A549 (cell line): ENCODE measurements around the gene RHEB. TPM values are rescaled to one million over a fixed set of nuclear protein-coding genes. Genes with fewer than 3 reads are reported as not detected.
A peak's percentile ranks its signal among the peaks of the same experiment; 100 is the strongest.

Experiments used
- ATAC-seq, 2 experiments: fragments of 200-7000 bp in 1 of 2; fragments of >200 bp in 1 of 2; cut with Nextera tagmentation in 1 of 2; cut with Tn5 transposase in 1 of 2; 3 replicates each; pipeline versions ENCODE4 v1.8.0 to v1.9.1; 2018 to 2020; ENCODE audit warnings: mild to moderate bottlenecking in 1 of 2, moderate library complexity in 1 of 2
- CTCF ChIA-PET: fragments of 300-600 bp; sonication (Branson Sonifier 250); formaldehyde crosslinking; extraction: SDS; loops from one replicate; lab custom pipeline; 2021; ENCODE audit warnings: antibody characterized with exemption, inconsistent platforms; lab: Yijun Ruan, JAX
- POLR2A ChIA-PET: fragments of 350-600 bp; formaldehyde crosslinking; extraction: SDS; loops from one replicate; lab custom pipeline; 2021; ENCODE audit warnings: antibody characterized with exemption, inconsistent platforms; lab: Yijun Ruan, JAX
- DNase-seq, 2 experiments: peaks; one replicate each; pipeline versions ENCODE4 v3.0.0 to v3.0.0-alpha.2; 2011 to 2016; ENCODE audit warnings: low read depth in 1 of 2, low spot score in 1 of 2
- FAIRE-seq: peaks from 2 replicates; lab custom pipeline; 2011; peaks lifted over from hg19 to GRCh38; lab: Jason Lieb, UNC
- H3K27ac ChIP-seq, 2 experiments: fragments of >200 bp; sonication (Bioruptor Twin); formaldehyde crosslinking; 3 replicates each; pipeline ENCODE4 v1.5.1; 2016 to 2017
- H3K4me1 ChIP-seq: fragments of >200 bp; sonication (Bioruptor Twin); formaldehyde crosslinking; 3 replicates; pipeline ENCODE4 v1.6.1; 2016
- H3K4me2 ChIP-seq: fragments of >200 bp; sonication (Bioruptor Twin); formaldehyde crosslinking; 3 replicates; pipeline ENCODE4 v1.6.1; 2016
- H3K4me3 ChIP-seq: fragments of >200 bp; sonication (Bioruptor Twin); formaldehyde crosslinking; 3 replicates; pipeline ENCODE4 v1.5.1; 2016
- H3K9me3 ChIP-seq: fragments of >200 bp; sonication (Bioruptor Twin); formaldehyde crosslinking; 3 replicates; pipeline ENCODE4 v1.6.1; 2016
- ATOH8 ChIP-seq: fragments of 250-450 bp; sonication (Bioruptor Pico); IDR thresholded peaks from 2 replicates; pipeline ENCODE4 v1.5.0; 2020; ENCODE audit warnings: low read depth, mild to moderate bottlenecking, moderate library complexity
- BHLHE40 ChIP-seq: IDR thresholded peaks from 2 replicates; pipeline ENCODE4 v1.6.1; 2012; ENCODE audit warnings: low read depth, low read length, inconsistent platforms
- CBX2 ChIP-seq: fragments of 200-600 bp; sonication (generic); IDR thresholded peaks from 2 replicates; pipeline ENCODE4 v1.6.1; 2016; ENCODE audit warnings: low read depth, mild to moderate bottlenecking, borderline replicate concordance
- CBX8 ChIP-seq: fragments of 200-600 bp; sonication (generic); IDR thresholded peaks from 2 replicates; pipeline ENCODE4 v1.6.1; 2016
- CEBPB ChIP-seq, 2 experiments: fragments of >200 bp in 1 of 2; sonication (Bioruptor Twin) in 1 of 2; formaldehyde crosslinking in 1 of 2; IDR thresholded peaks; 2 replicates each; pipeline ENCODE4 v1.6.1; 2012 to 2016
- CHD2 ChIP-seq: fragments of 150-350 bp; IDR thresholded peaks from 2 replicates; pipeline ENCODE4 v1.6.1; 2014; ENCODE audit warnings: low read length; ENCODE audit not compliant: partially characterized antibody
- E2F6 ChIP-seq: IDR thresholded peaks from 2 replicates; pipeline ENCODE4 v1.6.1; 2012; ENCODE audit warnings: low read depth, borderline replicate concordance
- EHMT2 ChIP-seq: fragments of 200-600 bp; sonication (generic); IDR thresholded peaks from 2 replicates; pipeline ENCODE4 v1.6.1; 2016; ENCODE audit warnings: antibody characterized with exemption, low read depth, mild to moderate bottlenecking, moderate library complexity
- ESRRA ChIP-seq: fragments of 150-350 bp; IDR thresholded peaks from 2 replicates; pipeline ENCODE4 v1.6.1; 2014; ENCODE audit warnings: mild to moderate bottlenecking, low read length, borderline replicate concordance
- FOSL2 ChIP-seq, 2 experiments: fragments of 450-650 bp in 1 of 2; fragments of >200 bp in 1 of 2; sonication (Bioruptor Twin) in 1 of 2; formaldehyde crosslinking; IDR thresholded peaks; 2 replicates each; pipeline versions ENCODE4 v1.5.0 to v1.6.1; 2016 to 2020; ENCODE audit warnings: mild to moderate bottlenecking in 1 of 2, moderate library complexity in 1 of 2
- FOXS1 ChIP-seq: fragments of 250-450 bp; sonication (Bioruptor Pico); IDR thresholded peaks from 2 replicates; pipeline ENCODE4 v1.5.0; 2020; ENCODE audit warnings: mild to moderate bottlenecking, moderate library complexity
- HES2 ChIP-seq: fragments of >200 bp; sonication (Bioruptor Twin); formaldehyde crosslinking; IDR thresholded peaks from 2 replicates; pipeline ENCODE4 v1.6.1; 2016
- HOXA7 ChIP-seq: fragments of 250-450 bp; sonication (Bioruptor Pico); IDR thresholded peaks from 2 replicates; pipeline ENCODE4 v1.5.0; 2020; ENCODE audit warnings: mild to moderate bottlenecking, moderate library complexity
- HOXB13 ChIP-seq: fragments of 250-450 bp; sonication (Bioruptor Pico); IDR thresholded peaks from 2 replicates; pipeline ENCODE4 v1.5.0; 2020; ENCODE audit warnings: low read depth, mild to moderate bottlenecking, moderate library complexity
- HOXB5 ChIP-seq: fragments of 250-450 bp; sonication (Bioruptor Pico); IDR thresholded peaks from 2 replicates; pipeline ENCODE4 v1.5.0; 2020; ENCODE audit warnings: mild to moderate bottlenecking, moderate library complexity
- MAFK ChIP-seq: fragments of 450-650 bp; IDR thresholded peaks from 2 replicates; pipeline ENCODE4 v1.6.1; 2014; ENCODE audit not compliant: partially characterized antibody
- MYC ChIP-seq: IDR thresholded peaks from 2 replicates; pipeline ENCODE4 v1.6.1; 2012; ENCODE audit warnings: mild to moderate bottlenecking, inconsistent platforms, low read length, improper control_type of control experiment, borderline replicate concordance
- NR3C1 ChIP-seq: fragments of >200 bp; sonication (Bioruptor Twin); formaldehyde crosslinking; IDR thresholded peaks from 3 replicates; pipeline ENCODE4 v1.6.1; 2017
- PBX3 ChIP-seq: IDR thresholded peaks from 2 replicates; pipeline ENCODE4 v1.6.1; 2012
- PHF8 ChIP-seq: fragments of 200-600 bp; sonication (generic); IDR thresholded peaks from 2 replicates; pipeline ENCODE4 v1.6.1; 2016; ENCODE audit warnings: low read depth, mild to moderate bottlenecking, antibody characterized with exemption, moderate library complexity, borderline replicate concordance
- POLR2AphosphoS2 ChIP-seq: conservative IDR thresholded peaks from 2 replicates; pipeline ENCODE4 v1.6.1; 2012; ENCODE audit warnings: low read length, improper control_type of control experiment, inconsistent platforms
- REST ChIP-seq: fragments of 200-600 bp; sonication (generic); IDR thresholded peaks from 2 replicates; pipeline ENCODE4 v1.6.1; 2016; ENCODE audit warnings: antibody characterized with exemption, mild to moderate bottlenecking, moderate library complexity
- RFX5 ChIP-seq: fragments of 450-650 bp; IDR thresholded peaks from 2 replicates; pipeline ENCODE4 v1.7.1; 2014; ENCODE audit warnings: antibody characterized with exemption, mild to moderate bottlenecking, moderate library complexity
- RNF2 ChIP-seq: fragments of 200-600 bp; sonication (generic); IDR thresholded peaks from 2 replicates; pipeline ENCODE4 v1.6.1; 2016; ENCODE audit warnings: low read depth, mild to moderate bottlenecking, antibody characterized with exemption, moderate library complexity, borderline replicate concordance
- TFCP2L1 ChIP-seq: fragments of 250-450 bp; sonication (Bioruptor Pico); IDR thresholded peaks from 2 replicates; pipeline ENCODE4 v1.5.0; 2021; ENCODE audit warnings: mild to moderate bottlenecking
- USF2 ChIP-seq: fragments of 450-650 bp; IDR thresholded peaks from 2 replicates; pipeline ENCODE4 v1.6.1; 2014; ENCODE audit warnings: antibody characterized with exemption
- WGBS: methylation state at CpG from one replicate; pipeline ENCODE4 v1.1.6; 2017; ENCODE audit errors: missing lambda C conversion rate; 5-methylcytosine and 5-hydroxymethylcytosine counted together
- polyA plus RNA-seq, 4 experiments: library from polyadenylated mRNA; depleted of rRNA in 3 of 4; stranded (reverse); fragments of >200 nt; fragmentation: RNase III in 1 of 4; extraction: RNeasy Plus Mini Kit Qiagen cat#74134 plus additional on column Dnase treatment in 1 of 4; gene quantifications; 2 replicates in 3 of 4; 3 replicates in 1 of 4; pipeline ENCODE4 v1.2.3, GENCODE V29; 2011 to 2017

RHEB gene
- polyA plus RNA-seq, 2 of the 4 experiments (the other 2 are of a cell fraction), result 110 to 198 TPM

- 57% methylated on average over 7 of the region's 7 CpGs for WGBS
- Histone ChIP-seq H3K4me3 (no peak overlapping the region), H3K27ac (peak overlapping the region in 1 of 2 experiments; percentile 11; a peak in 1 of 6 replicates), H3K4me2 (no peak overlapping the region), H3K4me1 (peaks cover 33% of the 10 kb centered on the region), H3K9me3 (peaks cover 34% of the 10 kb centered on the region)
- POLR2A ChIA-PET, result no interaction called here
- no peak for ATAC-seq
- DNase-seq, result no peak
- CTCF ChIA-PET, result interaction anchor here (0.9 to 2.8 kb wide), 4 partner anchors 24 to 56 kb away, joined by 3 to 22 read pairs (median 4); no protein-coding TSS in a partner anchor
- FAIRE-seq, result no peak
- TF ChIP-seq CEBPB (IDR thresholded peaks at IDR 0.05) (no peak), ATOH8 (CRISPR knock-in tag) (no peak), MYC (no peak), USF2 (no peak), CHD2 (no peak), HOXB13 (CRISPR knock-in tag) (no peak), HES2 (no peak), ESRRA (no peak), HOXA7 (no peak), TFCP2L1 (CRISPR knock-in tag) (no peak)
These were observed 96.5 kb downstream of the RHEB start for GRCh38 chr7:151423226-151423625.

GRCh38 chr7:151422212-151422611 lies 97.5 kb downstream of the RHEB start:
- 34% methylated on average over 5 of the region's 5 CpGs for WGBS
- Histone ChIP-seq H3K4me1 (peaks cover 23% of the 10 kb centered on the region), H3K9me3 (peaks cover 34% of the 10 kb centered on the region), H3K4me2 (no peak overlapping the region)
- no peak for TF ChIP-seq ESRRA
- no peak for TF ChIP-seq PBX3
- no peak for TF ChIP-seq BHLHE40
- no peak for TF ChIP-seq CBX2
- TF ChIP-seq RNF2, result no peak
- no peak for TF ChIP-seq FOSL2 (IDR thresholded peaks at IDR 0.05)
- no peak for TF ChIP-seq FOSL2 (CRISPR knock-in tag; IDR thresholded peaks at IDR 0.05)
- TF ChIP-seq HOXB5 (CRISPR knock-in tag), result no peak
- no peak for TF ChIP-seq RFX5
- TF ChIP-seq MAFK, result no peak
- no peak for TF ChIP-seq POLR2AphosphoS2
- no peak for TF ChIP-seq USF2
- TF ChIP-seq PHF8, result no peak
- TF ChIP-seq EHMT2, result no peak
- TF ChIP-seq FOXS1, result no peak
- TF ChIP-seq REST, result no peak
- TF ChIP-seq E2F6, result no peak
- no peak for TF ChIP-seq NR3C1
- TF ChIP-seq CBX8, result no peak
- TF ChIP-seq, all 56 proteins: peak for 0
- FAIRE-seq (no peak), DNase-seq (no peak), ATAC-seq (no peak)
- H3K4me3 ChIP-seq, result no peak overlapping the region
- ChIA-PET POLR2A (no interaction called here), CTCF (interaction anchor here (1.4 to 2.8 kb wide), 3 partner anchors 23 to 55 kb away, joined by 3 to 22 read pairs (median 4); no protein-coding TSS in a partner anchor)
- H3K27ac ChIP-seq, result no peak overlapping the region
